Endothelial cell of umbilical vein (primary cell): ENCODE measurements around the gene GRK5. TPM values are rescaled to one million over a fixed set of nuclear protein-coding genes. Genes with fewer than 3 reads are reported as not detected.

ENCODE experiments used
- BruUV-seq: library from RNA; stranded (reverse); fragments of 400-500 nt; replicated peaks from 2 replicates; lab custom pipeline; 2021; lab: Mats Ljungman, UMichigan
- CTCF ChIA-PET: fragments of 300-600, 350-600 bp; sonication (Branson Sonifier 250); formaldehyde crosslinking; loops from one replicate; lab custom pipeline; 2021; ENCODE audit warnings: antibody characterized with exemption, inconsistent platforms; lab: Charles Lee
- POLR2A ChIA-PET: fragments of 300-600, 350-600 bp; sonication (Branson Sonifier 250); formaldehyde crosslinking; loops from one replicate; lab custom pipeline; 2021; ENCODE audit warnings: antibody characterized with exemption, inconsistent platforms; lab: Charles Lee
- DNase-seq: peaks from one replicate; pipeline ENCODE4 v3.0.0-alpha.2; 2011; ENCODE audit warnings: low read depth, low spot score
- FAIRE-seq: peaks from 2 replicates; lab custom pipeline; 2011; peaks lifted over from hg19 to GRCh38; lab: Jason Lieb, UNC
- H2AFZ ChIP-seq: 2 replicates; pipeline ENCODE4 v1.6.0; 2012; ENCODE audit warnings: low read depth, low read length, control low read depth, inconsistent platforms
- H3K27ac ChIP-seq: 2 replicates; pipeline ENCODE4 v1.5.1; 2011; ENCODE audit warnings: low read depth, mild to moderate bottlenecking, control low read depth, low read length, moderate library complexity; ENCODE audit not compliant: insufficient read depth
- H3K27me3 ChIP-seq, 2 experiments: 2 replicates each; pipeline versions ENCODE4 v1.6.0 to v1.6.1; 2011; ENCODE audit warnings: low read length in 2 of 2, mixed read lengths in 1 of 2; ENCODE audit not compliant: control insufficient read depth in 2 of 2, insufficient read depth in 2 of 2
- H3K36me3 ChIP-seq, 2 experiments: 2 replicates in 1 of 2; 3 replicates in 1 of 2; pipeline ENCODE4 v1.5.1; 2011; ENCODE audit warnings: low read length in 2 of 2, mild to moderate bottlenecking in 1 of 2, moderate library complexity in 1 of 2; ENCODE audit not compliant: control insufficient read depth in 2 of 2, insufficient read depth in 2 of 2; ENCODE audit errors: extremely low read depth in 1 of 2
- H3K4me1 ChIP-seq: 3 replicates; pipeline ENCODE4 v1.5.1; 2011; ENCODE audit warnings: mild to moderate bottlenecking, low read length; ENCODE audit not compliant: control insufficient read depth, insufficient read depth; ENCODE audit errors: extremely low read depth
- H3K4me2 ChIP-seq: 2 replicates; pipeline ENCODE4 v1.6.1; 2011; ENCODE audit warnings: low read length, control low read depth, mixed read lengths; ENCODE audit not compliant: insufficient read depth
- H3K4me3 ChIP-seq, 3 experiments: fragments of 200-600 bp in 1 of 3; sonication (generic), shearing (Covaris generic) in 1 of 3; replicated peaks in 1 of 3; 2 replicates each; pipeline ENCODE4 v1.5.1; 2011 to 2016; ENCODE audit warnings: control low read depth in 3 of 3, low read length in 3 of 3, mild to moderate bottlenecking in 2 of 3, inconsistent platforms in 1 of 3, low read depth in 1 of 3, moderate library complexity in 1 of 3; ENCODE audit not compliant: insufficient read depth in 1 of 3
- H3K79me2 ChIP-seq: 2 replicates; pipeline ENCODE4 v1.6.0; 2012; ENCODE audit warnings: low read length, inconsistent platforms; ENCODE audit not compliant: control insufficient read depth, insufficient read depth
- H3K9ac ChIP-seq: replicated peaks from 2 replicates; pipeline ENCODE3; 2011; ENCODE audit warnings: low read length, control low read depth; ENCODE audit not compliant: insufficient read depth; ENCODE audit errors: extremely low read depth
- H3K9me1 ChIP-seq: replicated peaks from 3 replicates; pipeline ENCODE4 v1.6.0; 2011; ENCODE audit warnings: mild to moderate bottlenecking, low read length; ENCODE audit not compliant: control insufficient read depth, insufficient read depth; ENCODE audit errors: extremely low read depth
- H3K9me3 ChIP-seq: replicated peaks from 2 replicates; pipeline ENCODE4 v1.5.1; 2012; ENCODE audit warnings: low read length, inconsistent platforms; ENCODE audit not compliant: control insufficient read depth, insufficient read depth
- H4K20me1 ChIP-seq: replicated peaks from 2 replicates; pipeline ENCODE3; 2011; ENCODE audit warnings: mild to moderate bottlenecking, low read length; ENCODE audit not compliant: control insufficient read depth, insufficient read depth; ENCODE audit errors: extremely low read depth
- EZH2 ChIP-seq: IDR thresholded peaks from 2 replicates; pipeline ENCODE4 v1.6.1; 2012; ENCODE audit warnings: borderline replicate concordance, low read depth, mild to moderate bottlenecking, moderate library complexity, low read length, inconsistent platforms; ENCODE audit not compliant: severe bottlenecking
- FOS ChIP-seq: IDR thresholded peaks from 2 replicates; pipeline ENCODE4 v1.6.1; 2011; ENCODE audit warnings: mild to moderate bottlenecking, low read length, moderate library complexity, borderline replicate concordance; ENCODE audit not compliant: insufficient read depth
- GATA2 ChIP-seq: IDR thresholded peaks from 2 replicates; pipeline ENCODE4 v1.7.0; 2011; ENCODE audit warnings: low read depth, mild to moderate bottlenecking, moderate library complexity, mixed read lengths, low read length; ENCODE audit not compliant: insufficient read length, insufficient read depth
- JUN ChIP-seq: IDR thresholded peaks from 2 replicates; pipeline ENCODE4 v1.6.1; 2011; ENCODE audit warnings: borderline replicate concordance, low read depth; ENCODE audit not compliant: insufficient read length, insufficient read depth
- MYC ChIP-seq: IDR thresholded peaks from one replicate; pipeline ENCODE4 v1.6.1; 2011; ENCODE audit warnings: mild to moderate bottlenecking, low read depth, low read length
- POLR2A ChIP-seq: IDR thresholded peaks from 2 replicates; pipeline ENCODE4 v1.6.1; 2012; ENCODE audit warnings: low read depth, mild to moderate bottlenecking, control low read depth, low read length
- POLR2AphosphoS5 ChIP-seq: IDR thresholded peaks from 2 replicates; pipeline ENCODE4 v1.6.1; 2012; ENCODE audit warnings: low read depth, mild to moderate bottlenecking, control low read depth, low read length, moderate library complexity; ENCODE audit not compliant: insufficient read depth
- dilution Hi-C: fragments of 300-500 bp; cut with MboI; formaldehyde crosslinking; loops from one replicate; pipeline ENCODE4 v1.15.0; 2019; ENCODE audit warnings: low sequenced_read_pairs; ENCODE audit not compliant: extremely low pct_ligation_motif_present
- intact Hi-C: fragments of 100-400 bp; cut with micrococcal nuclease; formaldehyde crosslinking; loops from one replicate; pipeline ENCODE4 v1.10.0; 2022
- polyA plus RNA-seq, 4 experiments: library from polyadenylated mRNA; depleted of rRNA in 3 of 4; stranded (reverse) in 3 of 4; unstranded in 1 of 4; fragments of >200 nt; gene quantifications; 2 replicates each; pipeline versions ENCODE4 v1.2.1 to v1.2.3, GENCODE V29; 2011 to 2012; ENCODE audit warnings: missing spikeins in 1 of 4
- total RNA-seq: library from RNA; stranded (reverse); gene quantifications from 2 replicates; pipeline ENCODE4 v1.2.3, GENCODE V29; 2021
- TF ChIP-seq, protein P1 (sequence below): IDR thresholded peaks from 2 replicates; pipeline ENCODE4 v1.6.1; 2011; ENCODE audit not compliant: insufficient read depth, insufficient read length
- TF ChIP-seq, protein P2 (sequence below), 2 donors: IDR thresholded peaks; 1 replicate in 1 of 2; 2 replicates in 1 of 2; pipeline ENCODE4 v1.5.1; 2011; ENCODE audit warnings: low read length in 2 of 2, mild to moderate bottlenecking in 2 of 2, moderate library complexity in 2 of 2, control low read depth in 1 of 2, inconsistent platforms in 1 of 2, low read depth in 1 of 2; ENCODE audit not compliant: insufficient read depth in 1 of 2; ENCODE audit errors: extremely low read depth in 1 of 2

Gene GRK5
- total and polyA plus RNA-seq, 2 donors (not counting 3 experiments of a cell fraction or from before 2014, with no cell fraction given): 13.1 to 29.5 TPM

DNA sequence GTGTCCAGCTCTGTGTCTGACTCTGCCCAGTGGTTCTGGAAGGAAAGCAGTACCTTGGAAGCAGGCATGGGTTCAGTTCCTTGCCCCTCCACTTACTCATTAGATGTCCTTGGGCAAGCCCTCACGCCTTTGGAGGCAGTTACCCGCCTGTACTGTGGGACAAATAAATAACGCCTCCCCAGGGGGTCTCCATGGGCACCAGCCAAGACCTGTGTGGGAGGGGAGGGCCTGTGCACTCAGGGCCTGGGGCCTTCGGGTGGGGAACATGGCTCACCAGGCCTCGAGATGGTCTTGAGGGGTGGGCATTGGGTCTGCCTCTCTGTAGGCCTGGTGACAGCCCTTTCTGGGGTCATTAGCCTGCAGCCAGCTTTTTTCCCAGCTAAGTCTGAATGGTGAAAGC, 142.0 kb downstream of the GRK5 start:
- H3K79me2 ChIP-seq: no peaks in the 10 kb centered on the region
- ChIA-PET CTCF (interaction anchor here (1.0 to 1.9 kb wide), 5 partner anchors 11 to 96 kb away, joined by 3 to 7 read pairs (median 4); no protein-coding TSS in a partner anchor), POLR2A (no interaction called here)
- FAIRE-seq: no peak
- no peaks in the 10 kb centered on the region for H3K4me1 ChIP-seq
- no peaks in the 10 kb centered on the region for H3K9me3 ChIP-seq
- H3K9ac ChIP-seq: no peak overlapping the region
- BruUV-seq: no TSS peak
- no peak overlapping the region for H3K4me3 ChIP-seq
- no peak overlapping the region for H2AFZ ChIP-seq
- dilution Hi-C loops: no loop called here
- no peak for DNase-seq
- TF ChIP-seq MYC: no peak
- no peak for TF ChIP-seq EZH2
- TF ChIP-seq GATA2: no peak
- TF ChIP-seq FOS: no peak
- H3K36me3 ChIP-seq: no peaks in the 10 kb centered on the region
- no peaks in the 10 kb centered on the region for H4K20me1 ChIP-seq
- intact Hi-C loops: no loop called here
- H3K4me2 ChIP-seq: no peak overlapping the region
- H3K27me3 ChIP-seq: no peaks in the 10 kb centered on the region
- no peak overlapping the region for H3K27ac ChIP-seq
- no peaks in the 10 kb centered on the region for H3K9me1 ChIP-seq

DNA sequence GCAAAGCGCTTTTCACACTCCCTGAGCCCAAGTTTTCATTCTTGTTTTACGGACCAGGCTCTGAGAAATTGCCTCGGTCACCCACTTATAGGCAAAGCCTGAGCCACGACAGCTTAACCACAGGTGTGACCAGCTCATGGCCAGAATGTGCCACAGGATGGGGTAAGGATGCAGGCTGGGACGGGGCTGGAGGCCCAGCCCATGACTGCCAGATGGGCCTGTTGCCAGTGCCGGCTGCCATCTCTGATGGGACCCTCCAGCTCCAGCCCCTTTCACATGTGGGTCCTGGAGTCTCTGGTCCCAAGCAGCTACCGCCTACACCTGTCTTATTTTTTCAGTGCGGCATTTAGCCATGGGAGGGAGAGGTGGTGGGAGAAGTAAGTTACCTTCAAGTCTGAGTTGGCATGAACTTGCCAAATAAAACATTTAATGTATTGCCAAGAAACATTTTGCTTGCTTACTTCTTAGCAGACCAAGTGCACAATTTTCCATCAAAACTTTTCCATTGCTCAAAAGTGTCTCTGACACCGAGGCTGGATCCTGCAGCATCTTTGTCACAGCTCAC, 142.6 kb downstream of the GRK5 start:
- no peaks in the 10 kb centered on the region for H3K9me3 ChIP-seq
- POLR2A ChIA-PET: no interaction called here
- FAIRE-seq: no peak
- H3K4me3 ChIP-seq: no peak overlapping the region
- H3K4me2 ChIP-seq: no peak overlapping the region
- no peak for DNase-seq
- no peaks in the 10 kb centered on the region for H3K79me2 ChIP-seq
- TF ChIP-seq JUN (no peak), GATA2 (no peak), POLR2AphosphoS5 (no peak), EZH2 (no peak), MYC (no peak), FOS (no peak), POLR2A (no peak)
- TF ChIP-seq, protein P1, sequence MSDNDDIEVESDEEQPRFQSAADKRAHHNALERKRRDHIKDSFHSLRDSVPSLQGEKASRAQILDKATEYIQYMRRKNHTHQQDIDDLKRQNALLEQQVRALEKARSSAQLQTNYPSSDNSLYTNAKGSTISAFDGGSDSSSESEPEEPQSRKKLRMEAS: no peak
- TF ChIP-seq, protein P2, sequence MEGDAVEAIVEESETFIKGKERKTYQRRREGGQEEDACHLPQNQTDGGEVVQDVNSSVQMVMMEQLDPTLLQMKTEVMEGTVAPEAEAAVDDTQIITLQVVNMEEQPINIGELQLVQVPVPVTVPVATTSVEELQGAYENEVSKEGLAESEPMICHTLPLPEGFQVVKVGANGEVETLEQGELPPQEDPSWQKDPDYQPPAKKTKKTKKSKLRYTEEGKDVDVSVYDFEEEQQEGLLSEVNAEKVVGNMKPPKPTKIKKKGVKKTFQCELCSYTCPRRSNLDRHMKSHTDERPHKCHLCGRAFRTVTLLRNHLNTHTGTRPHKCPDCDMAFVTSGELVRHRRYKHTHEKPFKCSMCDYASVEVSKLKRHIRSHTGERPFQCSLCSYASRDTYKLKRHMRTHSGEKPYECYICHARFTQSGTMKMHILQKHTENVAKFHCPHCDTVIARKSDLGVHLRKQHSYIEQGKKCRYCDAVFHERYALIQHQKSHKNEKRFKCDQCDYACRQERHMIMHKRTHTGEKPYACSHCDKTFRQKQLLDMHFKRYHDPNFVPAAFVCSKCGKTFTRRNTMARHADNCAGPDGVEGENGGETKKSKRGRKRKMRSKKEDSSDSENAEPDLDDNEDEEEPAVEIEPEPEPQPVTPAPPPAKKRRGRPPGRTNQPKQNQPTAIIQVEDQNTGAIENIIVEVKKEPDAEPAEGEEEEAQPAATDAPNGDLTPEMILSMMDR (IDR thresholded peaks at IDR 0.05; ENCODE audit: extremely low read depth in 1 of 2, insufficient read depth in 1 of 2, low read depth in 1 of 2, low read length in 2 of 2): no peak
- no peaks in the 10 kb centered on the region for H3K4me1 ChIP-seq
- no peaks in the 10 kb centered on the region for H4K20me1 ChIP-seq
- no peak overlapping the region for H2AFZ ChIP-seq
- no peaks in the 10 kb centered on the region for H3K9me1 ChIP-seq
- no TSS peak for BruUV-seq
- no peaks in the 10 kb centered on the region for H3K36me3 ChIP-seq
- H3K9ac ChIP-seq: no peak overlapping the region
- H3K27ac ChIP-seq: no peak overlapping the region
- dilution Hi-C loops: no loop called here
- CTCF ChIA-PET: interaction anchor here (1.0 to 1.8 kb wide), 5 partner anchors 12 to 95 kb away, joined by 3 to 4 read pairs (median 3); no protein-coding TSS in a partner anchor
- intact Hi-C loops: no loop called here
- H3K27me3 ChIP-seq: no peaks in the 10 kb centered on the region
